ENCODE results near the gene PELI3.
A peak's percentile ranks its signal among the peaks of the same experiment; 100 is the strongest.

PELI3 gene

DNA sequence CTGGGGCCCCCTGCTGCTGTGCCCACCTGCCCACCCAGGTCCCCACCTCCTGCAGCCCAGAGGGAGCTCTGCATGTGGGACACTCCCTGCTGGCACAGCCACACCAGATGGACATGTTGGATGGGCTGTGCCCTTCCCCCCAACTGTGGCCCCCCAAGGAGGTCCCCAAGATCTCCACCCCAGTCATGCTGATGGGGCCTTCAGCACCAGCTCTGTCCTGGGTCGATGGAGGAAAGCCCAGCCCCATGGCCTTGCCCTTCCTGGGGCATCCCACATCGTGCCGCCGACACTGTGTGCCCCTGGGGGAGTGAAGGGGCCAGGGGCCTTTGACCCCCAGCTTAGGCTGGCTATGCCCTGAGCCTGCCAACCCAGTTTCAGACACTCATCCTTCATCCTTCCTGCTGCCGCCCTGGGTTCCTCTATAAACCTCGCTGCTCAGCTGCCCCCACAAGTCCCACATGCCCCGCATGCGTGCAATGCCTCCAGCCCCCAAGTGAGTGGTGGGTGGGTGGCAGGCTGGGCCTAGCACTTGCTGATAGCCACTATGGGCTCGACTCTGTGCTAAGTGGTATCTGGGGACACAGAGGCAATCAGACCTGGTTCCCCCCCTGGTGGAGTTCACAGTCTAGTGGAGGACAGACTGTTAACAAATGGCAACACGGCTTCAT lies 9.6 kb downstream of the PELI3 start:
- DNase-seq = no peak

DNA sequence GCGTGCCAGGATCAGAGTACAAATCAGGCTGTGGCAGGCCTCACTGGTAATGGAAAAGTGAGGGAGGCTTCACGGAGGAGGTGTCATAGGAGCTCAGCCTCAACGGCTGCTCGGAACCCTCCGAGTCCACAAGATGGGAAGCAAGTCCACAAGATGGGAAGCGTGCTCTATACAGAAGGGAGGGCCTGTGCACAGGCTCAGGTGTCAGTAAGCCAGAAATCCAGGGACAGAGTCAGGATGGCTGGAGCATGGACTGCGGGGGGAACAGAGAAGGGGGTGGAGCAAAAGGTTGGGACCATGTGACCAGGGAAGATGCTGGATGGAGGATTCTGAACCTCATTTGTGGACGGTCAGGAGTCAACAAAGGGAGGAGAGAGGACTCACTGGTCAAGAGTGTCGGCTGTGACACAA lies 10.1 kb downstream of the PELI3 start:
- no peak for DNase-seq

DNA sequence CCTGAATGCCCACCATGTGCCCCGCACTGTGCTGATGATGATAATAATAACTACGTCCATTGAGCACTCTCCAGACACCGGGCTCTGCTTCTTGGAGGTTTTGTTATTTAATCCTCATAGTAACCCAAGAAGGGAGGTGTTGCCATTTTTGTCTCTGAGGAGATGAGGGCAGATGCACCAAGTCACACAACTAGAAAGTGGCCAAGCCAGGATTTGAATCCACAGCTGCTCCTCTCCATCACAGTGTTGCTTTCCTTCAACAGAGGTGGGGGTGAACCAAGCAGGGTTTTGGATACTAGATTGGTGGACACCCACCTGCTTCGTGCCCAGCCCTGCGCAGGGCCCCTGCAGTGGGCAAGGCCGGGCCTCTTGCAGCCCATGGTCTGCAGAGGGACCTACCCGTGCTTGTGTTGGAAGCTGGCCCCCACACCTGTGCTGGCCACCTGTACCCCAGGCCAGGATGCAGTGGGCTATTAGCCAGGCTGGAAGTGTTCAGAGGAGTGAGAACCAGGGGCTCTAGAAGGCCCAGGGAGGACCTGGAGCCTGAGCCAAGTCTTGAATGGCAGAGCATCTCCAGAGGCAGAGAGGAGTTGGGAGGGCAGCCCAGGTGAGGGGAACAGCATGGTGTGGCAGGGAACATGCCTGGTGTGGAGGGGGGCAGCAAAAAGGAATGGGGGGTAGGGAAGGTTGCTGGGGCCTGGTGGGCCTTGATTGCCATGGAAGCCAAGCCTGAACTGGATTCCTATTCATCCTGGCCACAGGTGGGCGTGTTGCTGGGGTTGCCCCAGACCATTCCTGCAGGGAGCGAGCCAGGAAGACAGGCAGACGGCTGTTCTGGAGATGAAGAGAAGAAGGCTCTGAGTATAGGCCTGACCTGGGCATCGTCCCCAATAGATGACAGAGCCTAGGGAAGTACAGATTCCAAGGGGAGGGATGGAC lies 10.8 kb downstream of the PELI3 start:
- no peak for DNase-seq

DNA sequence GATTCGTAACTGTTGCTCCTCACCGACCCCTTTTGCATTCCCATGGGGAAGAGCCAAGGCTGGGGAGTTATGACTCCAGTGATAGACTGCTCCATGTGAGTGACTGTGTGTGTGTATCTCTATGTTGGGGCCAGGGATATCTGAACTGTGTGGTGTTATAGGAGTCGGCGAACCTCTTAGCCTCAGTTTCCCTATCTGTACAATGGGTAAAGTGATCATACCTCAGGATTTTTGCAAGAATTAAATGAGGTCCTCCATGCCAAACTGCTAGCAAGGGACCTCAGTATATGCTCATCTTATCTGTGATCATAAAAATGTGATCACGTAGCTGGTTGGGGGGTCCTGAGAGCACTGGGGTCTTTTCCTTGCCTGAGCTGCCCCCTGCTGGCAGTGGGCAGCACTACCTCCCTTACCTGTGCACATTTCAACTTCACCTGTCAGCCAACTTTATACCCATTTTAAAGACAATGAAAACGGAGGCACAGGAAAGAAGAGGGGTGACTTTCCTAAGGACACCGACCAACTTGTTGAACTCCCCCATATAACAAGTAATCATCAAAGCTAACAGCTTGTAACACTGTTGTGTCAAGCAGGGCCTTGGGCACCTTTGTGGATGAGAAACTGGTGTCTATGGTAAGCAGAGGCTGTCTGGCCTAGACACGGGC lies 12.2 kb downstream of the PELI3 start:
- DNase-seq = no peak

DNA sequence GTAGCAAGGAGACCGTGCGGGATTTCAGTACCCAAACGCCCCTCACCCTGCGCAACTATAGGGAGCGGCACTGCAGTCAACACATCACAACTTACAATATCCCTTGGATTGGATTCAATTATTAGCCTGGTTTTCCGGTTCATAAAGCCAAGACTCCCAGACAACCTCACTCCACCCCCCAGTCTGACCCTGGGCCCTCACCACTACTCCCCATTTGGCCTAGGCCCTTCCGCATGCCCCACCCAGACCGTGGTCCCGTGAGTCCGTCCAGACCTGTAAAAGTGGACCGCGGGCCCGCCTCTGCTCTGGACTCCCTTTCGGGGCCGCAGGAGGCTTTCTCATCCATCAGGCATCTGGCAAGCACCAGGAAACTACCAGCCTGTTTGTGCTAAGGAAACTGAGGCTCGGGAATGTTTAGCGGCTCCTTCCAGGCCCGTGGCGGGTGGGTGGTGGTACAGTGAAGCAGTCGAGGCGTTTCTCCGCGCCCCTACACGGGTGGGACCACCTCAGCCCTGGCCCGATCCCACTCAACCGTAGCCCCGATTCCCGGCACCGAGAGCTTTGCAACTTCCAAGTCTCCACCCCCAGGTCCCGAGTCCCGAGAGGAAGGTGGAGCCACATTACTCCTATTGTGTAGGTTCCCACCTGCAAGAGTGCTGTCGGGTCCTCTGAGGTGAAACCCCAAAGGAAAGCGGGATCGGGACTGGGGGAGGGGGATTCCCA lies 12.8 kb downstream of the PELI3 start:
- peak; percentile 82 for DNase-seq

DNA sequence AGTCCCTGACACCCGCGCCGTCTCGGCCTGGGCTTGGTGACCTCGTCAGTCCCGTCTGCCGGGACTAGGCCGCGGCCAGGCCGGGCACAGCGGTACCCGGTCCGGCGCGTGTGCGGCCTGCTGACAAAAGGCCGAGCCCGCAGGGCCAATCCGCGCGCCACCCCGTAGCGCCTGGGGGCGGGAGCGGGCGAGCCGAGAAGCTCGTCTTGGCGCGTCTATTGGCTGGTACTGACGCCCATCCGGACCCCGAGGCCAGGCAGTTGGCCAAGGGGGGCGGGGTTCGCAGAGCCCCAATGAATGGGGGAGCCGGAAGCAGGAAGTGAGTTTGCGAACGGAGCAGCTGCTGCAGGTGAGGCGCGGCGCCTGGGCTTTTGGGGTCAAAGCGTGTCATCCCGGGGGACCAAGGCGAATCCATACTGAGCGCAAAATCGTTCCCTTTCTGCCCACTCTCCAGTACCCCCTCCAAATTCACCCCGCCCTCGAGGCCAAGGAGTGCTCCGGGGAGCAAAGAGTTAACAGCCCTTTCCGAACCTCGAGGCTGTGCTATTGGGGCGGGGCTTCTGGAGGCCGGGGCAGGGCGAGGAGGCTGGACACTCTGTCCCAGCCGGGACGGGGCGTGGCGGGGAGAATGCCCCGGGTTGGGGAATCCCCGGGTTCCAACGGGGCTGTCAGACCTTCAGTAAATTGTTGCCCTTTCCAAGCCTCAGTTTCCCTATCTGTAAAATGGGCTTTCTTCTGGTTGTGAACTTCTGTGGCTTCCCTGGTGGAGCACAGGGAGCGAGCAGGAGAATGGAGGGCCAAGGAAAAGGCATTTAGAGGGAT lies 13.6 kb downstream of the PELI3 start, which contains the start of gene DPP3:
DPP3 (plus strand) TSS at position 318 of the 822 bp plus-strand sequence. CDS start 1,767 bp downstream, outside the sequence.
- DNase-seq = peak; percentile 98

DNA sequence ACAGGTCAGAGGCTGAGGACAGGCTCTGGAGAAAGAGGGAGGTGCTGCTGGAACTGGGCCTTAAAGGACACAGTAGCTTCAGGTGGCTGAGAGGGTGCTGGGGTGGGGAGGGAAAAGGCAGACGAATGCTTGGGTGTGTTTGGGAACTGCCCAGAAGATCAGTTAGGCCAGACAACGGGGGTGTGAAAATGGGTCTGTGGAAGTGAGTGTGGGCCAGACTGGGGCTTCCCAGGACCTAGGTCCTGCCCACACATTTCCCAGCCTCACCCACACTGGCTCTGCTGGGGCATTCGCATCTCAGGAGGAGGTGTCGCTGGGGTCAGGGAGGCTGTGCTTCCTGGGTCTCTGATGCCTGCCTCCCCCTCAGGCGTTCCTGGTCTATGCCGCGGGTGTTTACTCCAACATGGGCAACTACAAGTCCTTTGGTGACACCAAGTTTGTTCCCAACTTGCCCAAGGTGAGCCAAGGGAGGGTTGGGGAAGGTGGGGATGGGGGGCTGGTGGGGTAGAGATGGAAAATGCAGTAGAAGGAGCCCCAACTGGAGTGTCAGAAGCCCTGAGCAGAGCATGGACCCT lies 18.2 kb downstream of the PELI3 start:
- no peak for DNase-seq

DNA sequence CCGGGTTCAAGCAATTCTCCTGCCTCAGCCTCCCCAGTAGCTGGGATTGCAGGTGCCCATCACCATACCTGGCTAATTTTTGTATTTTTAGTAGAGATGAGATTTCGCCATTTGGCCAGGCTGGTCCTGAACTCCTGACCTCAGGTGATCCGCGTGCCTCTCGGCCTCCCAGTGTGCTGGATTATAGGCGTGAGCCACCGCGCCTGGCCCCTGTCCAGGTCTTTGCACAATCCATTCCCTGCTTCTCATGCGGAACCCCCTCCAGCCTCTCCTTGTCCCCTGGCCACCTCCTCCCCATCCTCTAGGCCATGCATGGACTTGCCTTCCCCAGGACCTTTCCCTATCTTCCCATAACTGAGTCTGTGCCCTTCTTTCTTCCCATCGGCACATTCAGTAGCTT lies 22.3 kb downstream of the PELI3 start:
- DNase-seq = no peak

DNA sequence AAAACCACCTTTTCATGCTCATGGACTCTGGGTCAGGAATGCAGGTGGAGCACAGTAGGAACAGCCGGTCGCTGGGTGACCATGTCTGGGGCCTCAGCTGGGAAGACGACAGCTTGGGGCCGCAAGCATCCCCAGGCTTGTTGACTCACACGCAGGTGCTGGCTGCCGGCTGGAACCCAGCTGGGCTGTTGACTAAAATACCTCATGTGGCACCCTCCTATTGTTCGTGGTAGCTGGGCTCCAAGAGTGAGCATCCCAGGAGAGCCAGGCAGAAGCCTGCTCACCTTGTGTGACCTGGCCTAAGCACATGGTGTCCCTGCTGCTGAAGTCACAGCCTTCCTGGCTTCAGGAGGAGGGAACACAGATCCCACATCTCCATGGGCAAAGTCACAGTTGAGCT lies 22.9 kb downstream of the PELI3 start:
- DNase-seq = peak; percentile 63

DNA sequence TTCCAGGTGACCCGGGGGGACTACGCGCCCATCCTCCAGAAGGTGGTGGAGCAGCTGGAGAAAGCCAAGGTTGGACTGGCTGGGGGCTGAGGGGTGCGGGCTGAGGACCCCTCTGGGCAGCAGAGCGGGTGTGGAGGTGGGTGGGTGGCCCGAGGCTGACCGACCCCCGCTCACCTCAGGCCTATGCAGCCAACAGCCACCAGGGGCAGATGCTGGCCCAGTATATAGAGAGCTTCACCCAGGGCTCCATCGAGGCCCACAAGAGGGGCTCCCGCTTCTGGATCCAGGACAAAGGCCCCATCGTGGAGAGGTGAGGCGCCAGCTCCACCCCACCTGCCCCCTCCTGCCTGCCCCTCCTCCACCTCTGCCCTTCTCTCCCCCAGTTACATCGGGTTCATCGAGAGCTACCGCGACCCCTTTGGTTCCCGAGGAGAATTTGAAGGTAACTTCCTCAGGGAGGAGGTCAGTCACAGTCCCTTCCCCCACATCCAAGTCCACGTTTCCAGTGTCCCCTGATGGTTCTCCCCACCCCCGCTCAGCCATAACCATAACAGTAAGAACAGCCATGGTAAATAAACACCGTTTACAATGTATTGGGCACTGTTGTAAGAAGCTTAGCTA lies 24.7 kb downstream of the PELI3 start:
- no peak for DNase-seq

DNA sequence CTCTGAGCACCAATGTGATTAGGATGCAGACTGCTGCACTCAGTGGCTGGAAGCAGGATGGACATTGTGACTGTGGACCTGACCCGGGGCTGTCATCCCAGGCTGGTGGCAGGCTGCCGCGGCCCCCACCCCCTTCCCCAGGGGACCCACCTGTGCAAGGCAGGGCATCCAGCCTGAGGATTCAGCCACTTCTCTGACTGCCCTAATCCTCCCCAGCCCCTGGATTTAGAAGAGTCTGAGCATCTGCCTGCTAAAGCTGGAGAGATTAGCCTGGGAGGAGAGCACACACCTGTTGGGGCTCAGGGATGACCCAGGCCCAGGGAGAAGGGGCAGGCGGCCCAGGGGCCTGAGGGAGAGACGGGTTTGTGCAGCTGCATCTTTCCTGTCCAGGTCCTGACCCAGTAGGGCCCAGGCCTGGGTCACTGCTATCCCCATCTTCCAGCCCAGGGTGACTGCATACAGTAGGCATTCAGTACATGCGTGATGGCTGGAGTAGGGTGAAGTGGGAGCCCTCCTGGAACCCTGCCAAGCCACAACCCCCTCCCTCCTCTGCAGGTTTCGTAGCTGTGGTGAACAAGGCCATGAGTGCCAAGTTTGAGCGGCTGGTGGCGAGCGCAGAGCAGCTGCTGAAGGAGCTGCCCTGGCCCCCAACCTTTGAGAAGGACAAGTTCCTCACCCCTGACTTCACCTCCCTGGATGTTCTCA lies 25.6 kb downstream of the PELI3 start:
- DNase-seq = no peak

DNA sequence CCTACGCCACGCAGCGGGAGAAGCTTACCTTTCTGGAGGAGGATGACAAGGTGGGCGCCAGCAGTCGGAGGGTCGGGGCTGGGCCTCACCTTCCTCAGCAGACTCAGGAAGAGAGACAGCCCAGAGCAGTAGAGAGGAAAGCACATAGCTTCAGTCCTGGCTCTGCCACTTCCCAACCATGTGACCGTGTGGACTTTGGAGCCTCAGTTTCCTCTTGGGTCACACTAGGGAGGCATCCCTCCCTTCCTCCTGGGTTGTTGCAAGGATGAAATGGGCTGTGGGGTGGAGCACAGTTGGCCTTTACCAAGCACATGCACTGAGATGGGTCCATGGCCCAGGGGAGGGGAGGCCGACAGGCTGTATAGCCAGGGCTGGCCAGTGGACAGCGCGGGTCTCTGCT lies 26.4 kb downstream of the PELI3 start:
- no peak for DNase-seq

DNA sequence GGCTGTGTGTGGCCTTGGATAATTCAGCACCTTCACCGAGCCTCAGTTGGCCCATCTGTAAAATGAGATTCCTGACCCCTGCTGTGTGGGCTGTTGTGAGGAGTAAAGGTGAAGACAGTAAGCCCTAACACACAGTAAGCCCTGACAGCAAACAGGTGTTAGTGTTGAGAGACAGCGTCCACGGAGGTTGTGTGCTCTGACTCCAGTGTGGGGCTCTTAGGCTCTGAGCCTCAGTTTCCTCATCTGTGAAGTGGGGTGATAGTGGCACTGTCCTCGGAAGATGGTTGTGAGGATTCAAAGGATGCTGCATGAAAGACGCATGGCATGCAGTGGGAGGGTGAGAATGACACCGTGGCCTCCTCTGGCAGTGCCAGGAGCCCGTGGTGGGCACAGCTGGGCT lies 27.8 kb downstream of the PELI3 start:
- DNase-seq = no peak

DNA sequence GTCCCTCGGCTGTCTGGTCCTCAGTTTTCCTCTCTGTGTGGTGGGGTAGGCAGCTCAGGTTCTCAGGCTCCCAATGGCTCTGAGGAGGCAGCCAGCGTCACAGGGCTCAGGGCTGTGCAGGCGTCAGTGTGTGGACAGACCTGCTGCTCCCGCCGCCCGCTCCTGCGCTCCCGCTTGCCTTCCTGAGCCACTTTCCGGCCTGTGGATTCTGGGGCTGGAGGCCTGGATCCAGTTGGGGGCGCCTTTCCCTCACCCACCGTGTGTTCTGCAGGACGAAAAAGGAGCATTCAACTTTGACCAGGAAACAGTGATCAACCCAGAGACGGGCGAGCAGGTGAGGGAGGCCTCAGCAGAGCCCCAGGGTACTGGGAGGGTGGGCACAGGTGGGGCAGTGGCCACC lies 28.2 kb downstream of the PELI3 start:
- DNase-seq = no peak

DNA sequence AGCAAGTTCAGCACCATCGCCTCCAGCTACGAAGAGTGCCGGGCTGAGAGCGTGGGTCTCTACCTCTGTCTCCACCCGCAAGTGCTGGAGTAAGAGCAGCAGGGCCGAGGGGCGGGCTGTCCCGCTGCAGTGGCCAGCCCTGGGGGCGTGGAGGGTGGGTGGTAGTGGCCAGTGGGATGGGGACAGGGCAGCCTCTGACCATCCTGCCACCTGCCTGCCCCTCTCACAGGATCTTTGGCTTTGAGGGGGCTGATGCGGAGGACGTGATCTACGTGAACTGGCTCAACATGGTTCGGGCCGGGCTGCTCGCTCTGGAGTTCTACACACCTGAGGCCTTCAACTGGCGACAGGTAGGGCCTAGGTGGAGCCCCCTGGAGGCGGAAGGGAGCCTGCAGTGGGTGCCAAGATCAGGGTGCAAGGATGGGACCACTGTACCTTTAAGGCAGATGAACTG lies 28.7 kb downstream of the PELI3 start:
- DNase-seq = no peak

DNA sequence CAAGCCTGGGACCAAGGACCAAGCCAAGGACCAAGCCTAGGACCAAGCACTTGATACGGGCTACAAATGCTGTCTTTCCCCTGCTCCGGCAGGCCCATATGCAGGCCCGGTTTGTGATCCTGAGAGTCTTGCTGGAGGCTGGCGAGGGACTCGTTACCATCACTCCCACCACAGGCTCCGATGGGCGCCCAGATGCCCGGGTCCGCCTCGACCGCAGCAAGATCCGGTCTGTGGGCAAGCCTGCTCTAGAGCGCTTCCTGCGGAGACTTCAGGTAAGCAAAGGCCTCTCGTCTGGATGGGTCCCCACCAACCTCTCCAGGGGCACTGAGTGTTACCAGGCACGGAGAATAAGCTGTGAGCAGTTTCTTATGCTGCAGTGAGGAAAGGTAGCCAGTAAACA lies 30.5 kb downstream of the PELI3 start:
- no peak for DNase-seq

DNA sequence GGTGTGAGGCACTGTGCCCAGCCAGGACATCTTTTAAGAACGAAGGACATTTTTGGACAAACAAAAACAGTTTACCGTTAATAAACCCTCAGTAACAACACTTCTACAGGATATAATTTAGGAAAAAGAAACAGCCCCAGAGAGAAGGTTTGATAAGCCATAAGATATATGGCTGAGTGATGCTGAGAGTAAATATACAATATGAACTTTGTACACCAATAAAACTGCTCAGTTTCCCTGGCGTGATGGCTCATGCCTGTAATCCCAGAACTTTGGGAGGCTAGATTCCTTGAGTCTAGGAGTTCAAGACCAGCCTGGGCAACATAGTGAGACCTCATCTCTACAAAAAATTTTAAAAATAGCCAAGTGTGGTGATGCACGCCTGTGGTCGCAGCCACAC lies 31.8 kb downstream of the PELI3 start:
- no peak for DNase-seq

DNA sequence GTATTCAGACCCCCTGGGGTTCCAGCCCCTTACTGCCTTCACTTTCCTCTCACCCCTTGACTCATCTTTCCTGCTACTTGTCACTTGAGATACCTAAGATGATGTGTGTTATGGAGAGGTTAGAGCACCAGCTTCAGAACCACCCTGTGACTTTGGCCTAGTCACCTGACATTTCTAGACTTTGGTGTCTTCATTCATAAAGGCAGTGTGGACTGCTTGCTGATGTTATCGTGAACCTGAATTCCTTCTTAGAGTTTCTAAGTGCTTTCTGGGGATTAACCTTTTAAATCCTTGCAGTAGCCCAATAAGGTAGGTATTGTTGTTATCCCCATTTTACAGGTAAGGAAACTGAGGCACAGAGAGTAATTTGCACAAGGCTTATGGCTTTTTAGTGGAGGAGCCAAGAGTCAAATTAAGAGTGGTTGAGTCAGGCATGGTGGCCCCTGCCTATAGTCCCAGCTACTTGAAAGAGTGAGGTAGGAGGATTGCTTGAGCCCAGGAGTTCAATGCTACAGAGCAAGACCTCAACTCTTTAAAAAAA lies 38.6 kb downstream of the PELI3 start:
- DNase-seq = no peak

DNA sequence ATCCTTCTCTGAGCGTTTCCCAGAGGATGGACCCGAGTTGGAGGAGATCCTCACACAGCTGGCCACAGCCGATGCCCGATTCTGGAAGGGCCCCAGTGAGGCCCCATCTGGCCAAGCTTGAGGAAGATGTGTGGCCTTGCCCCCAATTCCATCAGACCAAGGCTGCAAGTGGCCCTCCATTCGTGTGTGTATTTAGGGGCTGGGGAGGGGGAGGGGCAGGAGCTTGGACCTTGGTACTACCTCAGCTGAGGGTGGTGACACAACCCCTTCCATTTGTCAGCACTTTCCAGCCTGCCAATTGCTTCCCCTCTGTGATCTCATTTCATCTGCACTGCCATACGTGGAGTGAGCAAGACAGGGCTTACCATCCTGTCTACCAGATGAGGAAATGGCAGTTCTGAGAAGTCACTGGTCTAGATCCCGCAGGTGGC lies 42.4 kb downstream of the PELI3 start:
- DNase-seq = no peak
